Right ventricle myocardium inferior (tissue), 1 donor: ENCODE data around the gene CALCOCO1. TPM values are rescaled to one million over a fixed set of nuclear protein-coding genes. Genes with fewer than 3 reads are reported as not detected.

Experiments used
- ATAC-seq: fragments of 200-7000 bp; cut with Tn5 transposase; one replicate; pipeline ENCODE4 v1.9.1; 2020; ENCODE audit warnings: mild to moderate bottlenecking, moderate library complexity
- DNase-seq: peaks from one replicate; pipeline ENCODE4 v3.0.0; 2021; ENCODE audit errors: missing footprints
- intact Hi-C: fragments of 100-400 bp; cut with DNase I; formaldehyde crosslinking; loops from one replicate; pipeline ENCODE4 v1.11.0; 2022
- total RNA-seq: library from RNA; stranded (reverse); fragmentation: NEBNext Ultra II Directional; extraction: Animal tissue kit (Norgen Biotek cat#: 25700); gene quantifications from one replicate; pipeline ENCODE4 v1.2.1, GENCODE V29; 2021
- donor health status: DM: no; HTN: yes; CAD: no; lungs with severe emphysema.

Gene CALCOCO1
- total RNA-seq, 1 donor from 2014 or later, result 186 TPM

DNA sequence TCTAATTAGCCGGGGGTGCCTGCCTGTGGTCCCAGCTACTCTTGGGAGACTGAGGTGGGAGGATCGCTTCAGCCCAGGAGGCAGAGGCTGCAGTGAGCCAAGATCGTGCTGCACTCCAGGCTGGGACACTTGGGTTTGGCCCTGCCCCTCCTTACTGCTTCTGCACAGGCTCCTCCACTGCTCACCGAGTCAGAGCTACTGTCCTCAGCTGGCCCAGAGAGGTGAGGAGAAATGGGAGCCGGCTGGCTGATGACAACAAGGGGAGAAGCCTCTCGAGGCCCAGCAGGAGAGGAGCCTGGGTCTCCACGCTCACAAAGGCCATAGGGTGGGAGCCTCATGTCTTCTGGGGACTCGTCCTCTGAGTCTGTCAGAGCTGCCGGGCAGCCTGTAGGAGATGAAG lies 13.7 kb downstream of the CALCOCO1 start:
- ATAC-seq, result no peak
- no peak for DNase-seq
- intact Hi-C loops, result no loop called here

DNA sequence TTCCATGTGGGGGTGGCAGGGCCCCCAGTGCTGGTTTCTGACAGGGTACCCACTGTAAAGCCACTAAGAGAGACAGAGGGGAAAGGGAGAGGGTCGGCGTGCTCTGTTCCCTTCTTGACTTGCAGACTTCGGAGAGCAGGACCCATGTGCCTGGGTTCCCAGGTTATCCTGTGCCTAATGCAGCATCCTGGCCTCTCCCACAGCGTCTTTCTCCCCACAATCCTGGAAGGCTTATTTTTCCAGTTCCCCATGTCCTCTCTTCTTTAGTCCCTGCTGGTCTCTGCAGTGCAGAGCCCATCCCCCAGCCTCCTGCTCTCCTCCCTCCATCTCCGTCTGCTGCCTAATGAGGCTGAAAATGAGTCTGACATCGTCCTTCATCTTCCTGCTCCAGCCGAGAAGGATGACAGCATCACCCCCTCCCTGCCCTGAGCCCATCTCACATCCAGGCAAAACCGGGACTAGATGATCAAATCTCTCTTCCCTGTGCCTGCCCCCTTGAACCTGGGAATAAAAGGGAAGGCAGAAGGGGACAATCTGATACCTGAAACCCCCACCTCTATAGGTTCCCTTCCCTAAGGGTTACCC lies 15.1 kb downstream of the CALCOCO1 start:
- no peak for ATAC-seq
- DNase-seq, result no peak
- intact Hi-C loops, result no loop called here

DNA sequence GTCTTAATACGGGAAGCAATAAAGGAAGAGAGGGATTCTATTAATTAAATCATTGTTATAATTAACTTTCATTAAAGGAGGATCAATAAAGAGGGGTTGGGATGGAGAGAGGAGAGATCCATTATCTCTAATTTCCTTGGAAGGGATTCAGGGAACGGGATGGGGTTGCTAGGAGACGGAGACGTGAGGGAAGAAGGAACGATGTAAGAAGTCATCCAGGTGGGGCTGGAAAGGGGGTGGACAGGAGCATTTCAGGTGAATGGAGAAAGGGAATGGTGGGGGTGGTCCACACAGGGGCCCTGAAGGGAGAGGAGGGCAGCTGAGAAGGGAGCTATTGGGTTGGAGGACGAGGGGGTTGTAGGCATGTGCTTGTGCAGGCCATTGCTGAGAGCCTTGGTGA lies 17.2 kb downstream of the CALCOCO1 start:
- no peak for DNase-seq
- intact Hi-C loops, result no loop called here

DNA sequence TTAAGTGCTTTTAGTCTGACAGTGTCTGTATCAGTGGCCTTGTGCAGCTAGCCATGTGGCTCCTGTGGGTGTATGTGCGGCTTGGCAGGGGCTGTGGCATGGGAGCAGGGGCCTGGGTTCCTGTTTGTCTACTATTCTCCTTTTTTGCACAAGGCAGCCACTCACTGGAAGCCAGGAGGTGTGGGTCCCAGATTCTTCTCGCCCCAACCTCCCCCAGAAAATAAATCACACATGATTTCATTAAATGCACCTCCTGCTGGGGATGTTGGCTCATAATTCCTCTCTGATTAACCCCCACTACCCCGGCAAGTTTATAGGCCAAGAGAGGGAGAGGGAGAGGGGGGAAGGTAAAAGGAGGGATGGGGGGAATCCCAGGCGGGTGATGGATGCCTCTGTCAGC lies 17.6 kb downstream of the CALCOCO1 start:
- ATAC-seq (no peak), DNase-seq (no peak)
- intact Hi-C loops, result no loop called here

More for the DNA sequence above, 17.2 kb downstream of the CALCOCO1 start:
- no peak for ATAC-seq

DNA sequence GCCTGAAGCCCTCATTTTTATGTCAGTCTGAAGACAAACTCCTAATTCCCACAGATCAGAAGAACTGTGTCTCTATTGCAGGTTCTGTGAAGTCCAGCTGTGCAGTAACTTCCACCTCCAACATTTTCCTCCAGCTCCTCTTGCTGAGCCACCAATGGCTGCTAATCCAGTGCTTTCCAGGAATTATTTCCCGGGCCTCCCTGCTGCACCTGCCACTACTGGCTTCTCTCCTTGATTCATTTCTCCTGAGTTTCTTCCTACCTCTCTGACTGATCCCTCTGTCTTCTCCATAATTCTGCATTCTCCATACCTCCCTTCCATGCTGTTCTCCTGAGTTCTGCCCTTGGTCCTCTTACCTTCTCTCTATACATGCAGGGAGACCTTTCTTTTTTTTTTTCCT lies 21.2 kb downstream of the CALCOCO1 start:
- ATAC-seq (no peak), DNase-seq (no peak)
- intact Hi-C loops, result no loop called here

DNA sequence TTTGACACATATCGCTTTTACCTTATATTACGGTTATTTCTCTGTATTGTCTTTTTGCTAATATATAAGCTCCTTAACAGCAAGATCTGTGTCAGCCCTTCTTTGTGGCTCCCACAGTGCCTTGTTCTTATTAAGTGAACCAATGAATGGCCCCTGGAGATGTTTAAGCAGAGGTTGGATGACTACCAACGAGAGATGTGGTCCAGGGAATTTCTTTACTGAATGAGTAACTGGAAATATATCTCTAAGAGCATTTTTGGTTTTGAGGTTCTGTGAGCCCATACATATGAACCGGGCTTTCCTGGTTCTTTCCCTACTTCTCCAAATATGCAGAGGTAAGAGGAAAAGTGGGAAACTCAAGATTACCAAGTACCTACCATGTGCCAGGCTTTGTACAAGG lies 23.5 kb downstream of the CALCOCO1 start:
- intact Hi-C loops, result no loop called here
- no peak for ATAC-seq
- DNase-seq, result no peak

DNA sequence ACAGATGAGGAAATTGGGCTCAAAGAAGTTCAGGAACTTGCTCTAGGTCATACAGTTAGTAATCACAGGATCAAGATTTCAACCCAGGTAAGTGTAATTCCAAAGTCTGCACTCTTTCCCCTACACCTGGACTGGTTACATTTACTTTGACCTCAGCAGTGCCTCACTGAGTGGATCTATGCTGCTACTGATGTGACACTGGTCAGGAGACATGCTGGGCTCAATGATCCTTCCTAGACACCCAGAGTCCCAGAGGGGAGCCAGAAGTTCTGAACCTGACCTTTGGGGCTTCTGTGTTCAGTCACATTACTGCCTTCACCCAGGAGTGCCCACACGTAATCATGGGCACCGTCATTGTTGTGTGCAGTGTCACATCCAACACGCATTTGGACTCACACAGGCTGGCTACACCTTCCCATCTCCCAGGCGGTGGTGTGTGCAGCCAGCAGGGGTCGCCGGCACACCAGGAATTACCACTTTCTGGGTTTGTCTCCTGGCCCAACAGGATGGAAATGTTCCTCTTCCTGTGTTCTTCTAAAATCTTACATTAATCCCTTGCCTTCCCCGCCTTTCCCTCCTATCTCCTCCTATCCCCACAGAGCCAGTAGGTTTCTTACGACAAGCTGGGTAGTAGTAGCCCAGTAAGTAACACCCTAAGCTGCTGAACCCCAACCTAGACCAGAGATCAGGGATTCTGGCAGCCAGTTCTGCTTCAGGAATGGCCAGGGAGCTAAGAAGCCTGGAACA lies 25.6 kb downstream of the CALCOCO1 start:
- peak; percentile 91 for ATAC-seq
- DNase-seq, result peak; percentile 88
- intact Hi-C loops, result loop anchor here (1.0 kb wide), 1 partner anchor 42 kb away; no protein-coding TSS in a partner anchor

DNA sequence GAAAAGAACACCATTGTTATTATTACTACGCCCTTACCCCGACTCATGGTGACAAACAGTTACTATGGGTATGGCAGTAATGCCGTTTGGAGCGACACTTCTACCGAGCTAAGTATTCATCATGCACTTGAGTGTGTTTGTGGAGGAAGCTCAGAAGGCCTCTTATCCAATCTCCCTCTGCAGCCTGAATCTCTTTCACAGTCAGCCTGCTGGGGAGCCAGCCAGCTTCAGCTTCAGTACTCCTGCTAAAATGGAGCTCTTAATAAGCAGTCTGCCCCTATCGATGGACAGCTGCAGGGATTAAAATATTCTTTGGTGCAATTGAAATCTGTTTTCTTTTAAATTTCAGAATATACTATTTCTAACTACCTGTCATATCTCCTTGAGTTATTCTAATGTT lies 26.7 kb downstream of the CALCOCO1 start:
- intact Hi-C loops, result no loop called here
- no peak for DNase-seq
- ATAC-seq, result no peak

DNA sequence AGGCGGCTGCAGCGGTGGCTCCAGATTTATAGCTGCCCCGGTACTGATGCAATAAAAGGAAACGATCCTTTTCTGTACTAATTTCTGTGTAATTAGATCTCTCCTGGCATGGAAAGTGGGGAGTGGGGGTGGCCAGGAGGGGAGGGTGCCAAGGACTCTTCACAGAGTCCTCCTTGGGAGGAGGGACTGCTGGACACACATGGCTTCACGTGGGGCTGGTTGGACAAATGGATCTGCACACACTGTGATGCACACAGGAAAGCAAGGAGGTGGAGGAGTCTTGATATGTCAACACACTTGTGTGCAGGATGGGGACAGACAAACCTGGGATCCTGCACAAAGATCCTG lies 27.6 kb downstream of the CALCOCO1 start:
- DNase-seq (no peak), ATAC-seq (no peak)
- intact Hi-C loops, result no loop called here

DNA sequence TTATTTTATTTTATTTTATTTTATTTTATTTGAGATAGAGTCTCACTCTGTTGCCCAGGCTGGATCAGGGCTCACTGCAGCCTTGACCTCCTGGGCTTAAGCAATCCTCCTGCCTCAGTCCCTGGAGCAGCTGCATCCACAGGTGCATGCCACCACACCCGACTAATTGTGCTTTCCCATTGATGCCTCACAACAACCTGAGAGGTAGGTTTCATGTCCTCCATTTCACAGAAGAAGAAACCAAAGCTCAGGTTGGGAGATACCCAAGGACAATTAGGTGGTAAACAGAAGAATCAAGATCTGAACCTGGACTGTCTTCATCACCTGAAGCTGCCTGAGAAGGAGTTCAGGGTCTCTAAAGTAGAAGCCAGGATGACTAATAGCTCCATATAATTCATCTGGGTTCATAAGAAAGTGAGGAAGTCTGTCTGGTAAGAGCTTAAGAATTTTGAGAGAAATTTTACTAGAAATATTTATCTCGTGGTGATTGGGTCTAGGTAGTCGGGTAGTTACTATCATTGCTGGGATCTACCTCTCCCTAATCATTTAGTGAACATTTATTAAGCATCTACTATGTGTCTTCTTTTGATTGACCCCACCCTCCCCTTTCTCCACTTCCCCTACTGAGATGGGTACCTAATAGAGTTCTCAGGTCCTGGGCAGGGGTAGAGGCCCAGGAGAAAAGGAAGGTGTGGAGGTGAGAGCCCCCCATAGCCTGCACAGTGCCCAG lies 28.1 kb downstream of the CALCOCO1 start:
- intact Hi-C loops, result no loop called here
- DNase-seq (no peak), ATAC-seq (no peak)

DNA sequence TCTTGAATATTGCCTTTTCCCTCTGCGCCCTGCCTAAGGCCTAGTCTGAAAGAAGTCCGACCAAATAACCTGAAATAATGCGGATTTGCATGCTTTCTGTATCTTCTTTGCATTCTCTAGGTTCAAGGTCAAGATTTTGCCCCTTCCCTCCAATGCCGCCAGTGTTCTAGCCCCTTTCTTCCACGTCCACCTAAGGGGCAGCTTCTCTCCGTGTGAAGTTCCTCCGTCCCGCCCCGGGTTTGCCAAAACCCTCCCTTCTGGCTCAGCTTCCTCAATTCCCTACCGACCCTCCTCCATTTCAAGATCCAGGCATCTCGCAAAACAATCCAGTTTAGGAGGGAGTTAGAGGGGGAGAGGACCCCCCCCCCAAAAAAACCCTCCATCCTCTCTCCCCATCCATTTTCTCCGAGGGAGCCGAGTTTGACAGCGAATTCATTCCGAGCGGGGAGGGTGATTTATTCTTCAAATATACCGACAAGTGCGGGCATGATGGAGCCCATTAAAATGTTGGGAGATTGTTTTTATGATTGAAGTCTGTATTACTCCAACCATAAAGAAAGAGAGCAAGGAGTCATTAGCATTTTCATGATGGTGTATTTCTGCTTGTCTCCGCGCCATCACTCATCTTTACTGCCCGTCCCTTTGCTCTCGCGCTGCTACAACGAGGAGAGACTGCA lies 30.5 kb downstream of the CALCOCO1 start:
- no peak for ATAC-seq
- intact Hi-C loops, result no loop called here

DNA sequence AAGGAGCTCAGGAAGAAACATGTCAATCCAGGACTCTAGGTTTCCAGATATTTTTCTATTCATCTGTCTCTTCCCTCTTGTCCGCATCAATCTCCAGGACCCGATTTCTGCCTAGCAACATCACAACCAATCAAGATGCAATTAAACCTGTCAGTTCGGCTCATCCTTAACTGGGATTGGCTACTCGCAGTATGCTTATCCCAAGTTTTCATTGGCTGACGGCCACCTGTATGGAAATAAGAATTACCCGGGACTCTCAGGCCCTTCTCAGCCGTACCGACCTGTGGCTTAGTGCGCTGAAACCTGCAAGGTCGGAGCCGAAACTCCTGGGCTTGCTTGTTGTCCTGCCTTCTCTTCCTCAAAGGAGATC lies 31.0 kb downstream of the CALCOCO1 start:
- ATAC-seq (peak; percentile 84), DNase-seq (no peak)
- intact Hi-C loops, result no loop called here

More for the DNA sequence above, 30.5 kb downstream of the CALCOCO1 start:
- DNase-seq, result no peak

DNA sequence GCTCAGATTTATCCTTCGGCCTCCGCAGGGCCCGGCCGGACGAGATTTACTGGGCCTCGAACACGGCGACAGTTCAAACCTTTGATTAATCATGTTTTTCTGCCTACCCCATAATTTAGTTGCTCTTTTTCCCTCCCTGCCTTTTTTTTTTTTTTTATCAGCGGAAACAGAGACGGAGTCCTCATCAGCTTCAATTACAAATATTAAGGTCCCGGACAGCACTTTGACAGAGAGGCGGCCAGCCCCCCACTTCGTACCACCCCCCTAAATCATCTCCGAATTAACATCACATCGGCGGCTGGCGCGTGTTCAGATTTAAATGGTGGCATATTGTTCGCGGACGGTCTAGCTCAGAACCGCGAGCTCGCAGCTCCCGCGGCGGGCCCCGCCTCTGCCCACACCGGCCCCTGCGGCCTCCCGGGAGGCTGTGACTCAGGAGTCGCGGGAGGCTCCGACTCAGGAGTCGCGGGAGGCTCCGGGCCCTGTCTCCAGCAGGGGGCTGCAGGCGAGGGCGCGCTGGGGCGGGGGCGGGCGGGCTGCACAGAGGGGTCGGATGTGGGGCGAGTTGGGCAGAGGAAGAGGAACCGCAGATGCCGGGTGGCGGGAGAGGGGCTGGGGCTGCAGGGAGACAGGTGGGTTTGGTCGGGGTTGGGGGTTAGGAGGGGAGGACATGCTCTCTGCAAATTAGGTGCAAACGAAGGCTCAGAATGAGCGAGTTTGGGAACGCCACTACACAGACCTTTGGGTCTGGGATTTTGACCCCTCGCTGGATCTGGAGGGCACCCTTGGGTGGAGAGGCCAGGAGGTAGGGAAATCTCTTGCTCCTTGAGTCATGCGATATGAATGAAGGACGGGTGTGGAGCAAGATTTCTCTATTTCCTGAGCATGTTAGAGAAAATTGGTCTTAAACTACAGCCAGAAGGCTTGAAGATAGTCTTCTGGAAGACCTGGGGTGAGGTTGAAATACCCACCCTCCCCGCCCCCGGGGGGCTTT lies 31.8 kb downstream of the CALCOCO1 start:
- peak; percentile 53 for ATAC-seq
- intact Hi-C loops, result no loop called here
- DNase-seq, result peak; percentile 72

DNA sequence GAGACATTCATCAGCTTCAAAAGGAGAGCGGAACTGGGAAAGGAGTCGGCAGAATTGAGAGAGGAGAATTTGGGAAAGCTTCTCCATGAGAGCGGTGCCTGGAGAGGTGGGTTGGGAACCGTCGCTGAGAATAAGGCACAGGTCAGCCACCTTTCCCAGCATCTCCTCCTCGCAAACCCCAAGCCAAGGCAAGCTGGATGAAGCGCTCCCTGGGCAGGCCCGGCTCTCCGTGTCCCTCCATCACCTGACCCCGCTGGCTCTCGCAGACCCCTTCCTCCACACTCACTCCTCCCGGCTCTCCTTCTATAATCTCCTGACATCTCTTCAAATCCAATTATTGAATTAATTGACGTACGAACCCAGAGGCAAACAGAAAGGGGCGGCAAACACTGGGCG lies 32.5 kb downstream of the CALCOCO1 start:
- intact Hi-C loops, result no loop called here
- ATAC-seq (no peak), DNase-seq (no peak)

DNA sequence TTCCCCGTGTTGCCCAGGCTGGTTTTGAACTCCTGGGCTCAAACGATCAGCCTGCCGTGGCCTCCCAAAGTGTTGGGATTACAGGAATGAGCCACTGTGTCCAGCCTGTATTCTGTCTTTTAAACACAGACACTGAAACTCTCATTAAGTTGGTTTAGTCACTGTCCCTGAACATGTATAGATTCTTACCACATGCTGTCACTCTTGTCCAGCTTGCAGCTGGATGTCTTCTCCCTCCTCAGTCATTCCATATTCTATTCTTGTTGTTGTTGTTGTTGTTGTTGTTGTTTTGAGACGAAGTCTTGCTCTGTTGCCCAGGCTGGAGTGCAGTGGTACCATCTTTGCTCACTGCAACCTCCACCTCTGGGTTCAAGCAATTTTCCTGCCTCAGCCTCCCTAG lies 39.1 kb downstream of the CALCOCO1 start:
- DNase-seq (no peak), ATAC-seq (no peak)
- intact Hi-C loops, result no loop called here

DNA sequence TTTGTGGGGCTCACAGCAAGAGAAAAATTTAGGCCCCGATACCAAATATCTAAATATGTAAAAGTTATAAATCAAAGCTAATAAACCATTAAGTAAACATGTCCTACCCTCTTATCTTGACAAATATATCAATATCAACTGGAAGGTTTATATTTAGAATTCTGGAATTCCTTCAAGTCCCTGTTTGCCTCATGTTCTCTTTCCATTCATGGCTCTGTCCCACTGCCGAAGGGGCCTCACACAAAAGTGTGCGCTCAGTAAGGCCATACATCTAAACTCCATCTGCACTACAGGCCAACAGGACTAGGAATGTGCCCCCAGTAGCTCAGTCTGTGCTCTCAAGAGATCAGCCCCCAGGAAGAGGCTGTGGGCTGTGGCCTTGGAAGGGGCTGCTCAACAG lies 40.8 kb downstream of the CALCOCO1 start:
- no peak for ATAC-seq
- DNase-seq, result no peak
- intact Hi-C loops, result no loop called here

DNA sequence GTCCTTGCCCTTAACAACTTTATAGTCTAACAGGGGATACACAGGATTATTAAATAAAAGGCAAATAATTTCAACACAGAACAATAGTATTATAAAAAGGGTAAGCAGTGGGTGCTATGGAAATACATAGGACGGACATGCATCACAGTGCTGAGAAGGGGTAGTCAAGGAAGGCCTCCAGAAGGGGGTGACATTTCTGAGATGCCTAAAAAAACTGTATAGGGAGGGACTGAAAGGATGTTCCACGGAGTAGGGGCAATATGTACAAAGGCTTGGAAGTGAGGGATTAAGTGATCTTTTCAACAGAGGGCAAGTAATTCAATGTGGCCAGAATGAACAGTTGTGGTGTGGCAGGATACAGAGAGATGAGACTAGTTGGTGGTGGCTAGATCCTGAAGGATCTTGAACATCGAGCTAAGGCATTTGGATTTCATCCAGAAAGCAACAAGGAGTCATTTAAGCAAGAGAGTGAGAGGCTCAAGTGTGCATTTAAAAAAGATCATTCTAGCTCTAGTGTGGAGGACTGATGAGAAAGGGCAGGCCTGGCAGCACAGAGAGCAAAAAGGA lies 42.5 kb downstream of the CALCOCO1 start:
- intact Hi-C loops, result no loop called here
- no peak for ATAC-seq
- DNase-seq, result no peak

DNA sequence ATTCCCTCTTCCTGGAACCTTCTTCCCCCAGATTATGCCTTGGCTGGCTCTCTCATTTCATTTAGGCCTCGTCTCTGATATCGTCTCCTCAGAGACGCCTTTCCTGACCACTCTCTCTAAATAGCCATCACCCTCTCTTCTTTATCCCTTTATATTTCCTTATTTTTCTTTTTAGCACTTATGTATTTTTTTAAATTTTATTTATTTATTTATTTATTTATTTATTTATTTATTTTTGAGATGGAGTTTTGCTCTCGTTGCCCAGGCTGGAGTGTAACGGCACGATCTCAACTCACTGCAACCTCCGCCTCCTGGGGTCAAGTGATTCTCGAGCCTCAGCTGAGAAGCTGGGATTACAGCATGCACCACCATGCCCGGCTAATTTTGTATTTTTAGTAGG lies 43.3 kb downstream of the CALCOCO1 start:
- intact Hi-C loops, result no loop called here
- ATAC-seq (no peak), DNase-seq (no peak)
